GM12878 (cell line): ENCODE results near the gene NECTIN1. TPM values are rescaled to one million over a fixed set of nuclear protein-coding genes. Genes with fewer than 3 reads are reported as not detected.

Experiments used
- ATAC-seq: fragments of 200-7000 bp; cut with Tn5 transposase; 3 replicates; pipeline ENCODE4 v1.9.1; 2020; ENCODE audit warnings: mild to moderate bottlenecking, moderate library complexity
- BruUV-seq: library from RNA; stranded (reverse); fragments of 400-500 nt; replicated peaks from 2 replicates; lab custom pipeline; 2021; lab: Mats Ljungman, UMichigan
- CTCF ChIA-PET: fragments of 300-600 bp; sonication (Branson Sonifier 250); formaldehyde crosslinking; extraction: SDS; loops from one replicate; lab custom pipeline; 2021; ENCODE audit warnings: inconsistent platforms; lab: Yijun Ruan, JAX
- POLR2A ChIA-PET: fragments of 350-600 bp; formaldehyde crosslinking; extraction: SDS; loops from one replicate; lab custom pipeline; 2021; ENCODE audit warnings: inconsistent platforms; lab: Charles Lee
- RAD21 ChIA-PET: fragments of 300-600 bp; sonication (Branson Sonifier 250); formaldehyde crosslinking; loops from one replicate; lab custom pipeline; 2023; ENCODE audit warnings: antibody characterized with exemption; ENCODE audit not compliant: unreplicated experiment; lab: Charles Lee
- SMC1A ChIA-PET: fragments of 300-600 bp; sonication (Branson Sonifier 250); formaldehyde crosslinking; loops from one replicate; lab custom pipeline; 2023; ENCODE audit not compliant: unreplicated experiment, uncharacterized antibody; lab: Charles Lee
- DNase-seq: peaks from one replicate; pipeline ENCODE4 v3.0.0-alpha.2; 2011; ENCODE audit warnings: low read depth, low spot score
- FAIRE-seq: peaks from 3 replicates; lab custom pipeline; 2011; peaks lifted over from hg19 to GRCh38; lab: Jason Lieb, UNC
- H2AFZ ChIP-seq: 2 replicates; pipeline ENCODE4 v1.6.0; 2011; ENCODE audit warnings: low read depth, low read length, control low read depth; ENCODE audit not compliant: control insufficient read depth
- H3K27ac ChIP-seq: 2 replicates; pipeline ENCODE4 v1.5.1; 2011; ENCODE audit warnings: control low read depth; ENCODE audit not compliant: control insufficient read depth, insufficient read depth
- H3K27me3 ChIP-seq, 2 experiments: replicated peaks in 1 of 2; 2 replicates each; pipeline versions ENCODE4 v1.6.0 to v1.6.1; 2011; ENCODE audit warnings: low read length in 1 of 2; ENCODE audit not compliant: control insufficient read depth in 2 of 2, insufficient read depth in 2 of 2
- H3K36me3 ChIP-seq, 2 experiments: 2 replicates each; pipeline ENCODE4 v1.5.1; 2011; ENCODE audit warnings: low read length in 1 of 2; ENCODE audit not compliant: control insufficient read depth in 2 of 2, insufficient read depth in 2 of 2
- H3K4me1 ChIP-seq: 2 replicates; pipeline ENCODE4 v1.6.1; 2011; ENCODE audit warnings: mild to moderate bottlenecking, low read length, moderate library complexity, mixed read lengths; ENCODE audit not compliant: control insufficient read depth, insufficient read depth
- H3K4me2 ChIP-seq: 2 replicates; pipeline ENCODE4 v1.6.0; 2011; ENCODE audit warnings: control low read depth; ENCODE audit not compliant: control insufficient read depth, insufficient read depth
- H3K4me3 ChIP-seq: fragments of 200-600 bp; sonication (generic); 2 replicates; pipeline ENCODE4 v1.5.1; 2016
- H3K79me2 ChIP-seq: 2 replicates; pipeline ENCODE4 v1.6.0; 2011; ENCODE audit warnings: low read length; ENCODE audit not compliant: control insufficient read depth, insufficient read depth
- H3K9ac ChIP-seq: 2 replicates; pipeline ENCODE4 v1.8.0; 2011; ENCODE audit warnings: low read length, control low read depth, mixed read lengths; ENCODE audit not compliant: control insufficient read depth, insufficient read depth
- H3K9me3 ChIP-seq: replicated peaks from 3 replicates; pipeline ENCODE4 v1.5.1; 2011; ENCODE audit warnings: mild to moderate bottlenecking, low read length; ENCODE audit not compliant: control insufficient read depth, insufficient read depth
- H4K20me1 ChIP-seq: 2 replicates; pipeline ENCODE4 v1.6.0; 2011; ENCODE audit not compliant: control insufficient read depth, insufficient read depth
- CREM ChIP-seq: IDR thresholded peaks from 2 replicates; pipeline ENCODE4 v1.6.1; 2014; ENCODE audit warnings: antibody characterized with exemption, low read depth
- EP300 ChIP-seq, 2 experiments: fragments of 150-350 bp in 1 of 2; IDR thresholded peaks; 2 replicates each; pipeline ENCODE4 v1.6.1; 2011 to 2012; ENCODE audit warnings: low read depth in 2 of 2, low read length in 2 of 2, borderline replicate concordance in 1 of 2, improper control_type of control experiment in 1 of 2, inconsistent platforms in 1 of 2; ENCODE audit not compliant: control insufficient read depth in 1 of 2
- IKZF1 ChIP-seq: fragments of 450-650 bp; conservative IDR thresholded peaks from 2 replicates; pipeline ENCODE4 v1.6.1; 2017; ENCODE audit warnings: antibody characterized with exemption, mild to moderate bottlenecking
- MXI1 ChIP-seq: fragments of 150-350 bp; IDR thresholded peaks from 2 replicates; pipeline ENCODE4 v1.6.1; 2011; ENCODE audit warnings: low read depth, mild to moderate bottlenecking, inconsistent platforms, low read length, improper control_type of control experiment
- POLR2AphosphoS5 ChIP-seq: IDR thresholded peaks from 2 replicates; pipeline ENCODE4 v1.6.1; 2011; ENCODE audit warnings: mild to moderate bottlenecking, low read length, inconsistent platforms
- RELA ChIP-seq: fragments of 450-650 bp; IDR thresholded peaks from 2 replicates; pipeline ENCODE4 v1.8.0; 2014; ENCODE audit warnings: borderline replicate concordance; ENCODE audit not compliant: partially characterized antibody
- TCF12 ChIP-seq: IDR thresholded peaks from 2 replicates; pipeline ENCODE4 v1.6.1; 2011; ENCODE audit warnings: low read depth, mild to moderate bottlenecking, low read length
- TCF7 ChIP-seq: IDR thresholded peaks from 2 replicates; pipeline ENCODE4 v1.6.1; 2014; ENCODE audit warnings: antibody characterized with exemption, borderline replicate concordance
- WGBS: methylation state at CpG from one replicate; pipeline ENCODE4 v1.1.6; 2016; ENCODE audit warnings: low lambda C conversion rate; ENCODE audit not compliant: insufficient replicate concordance, insufficient coverage; ENCODE audit errors: missing lambda C conversion rate; 5-methylcytosine and 5-hydroxymethylcytosine counted together
- in situ Hi-C: fragments of 300-500 bp; cut with MboI; formaldehyde crosslinking; loops from 9 replicates; pipeline ENCODE4 v1.14.3; 2018; ENCODE audit warnings: mixed read lengths
- intact Hi-C: fragments of 100-400 bp; cut with micrococcal nuclease; formaldehyde crosslinking; loops from one replicate; pipeline ENCODE4 v1.14.2; 2022; ENCODE audit not compliant: unreplicated experiment
- polyA plus RNA-seq, 11 experiments: library from polyadenylated mRNA; depleted of rRNA in 4 of 11; unstranded in 6 of 11; stranded (reverse) in 5 of 11; fragments of >200 nt; fragmentation: Nextera tagmentation in 4 of 11; fragmentation: Illumina TruSeq in 1 of 11; extraction: Ambion mirVana in 4 of 11; extraction: Trizol in 1 of 11; gene quantifications; 1 replicate in 1 of 11; 2 replicates in 10 of 11; pipeline versions ENCODE4 v1.2.1 to v1.2.3, GENCODE V29; 2011 to 2016; ENCODE audit warnings: inconsistent platforms in 2 of 11, missing spikeins in 2 of 11, low read depth in 1 of 11
- total RNA-seq, 4 experiments: library from RNA; depleted of rRNA in 3 of 4; stranded (reverse); fragments of >200 nt in 3 of 4; fragmentation: Illumina TruSeq in 1 of 4; extraction: Trizol in 1 of 4; gene quantifications; 2 replicates each; pipeline versions ENCODE4 v1.2.1 to v1.2.3, GENCODE V29; 2013 to 2021
- TF ChIP-seq, protein P1 (sequence below): IDR thresholded peaks from 2 replicates; pipeline ENCODE4 v1.6.1; 2012; ENCODE audit warnings: low read depth, low read length, improper control_type of control experiment
- TF ChIP-seq, protein P2 (sequence below): IDR thresholded peaks from 2 replicates; pipeline ENCODE4 v1.6.1; 2012; ENCODE audit warnings: mild to moderate bottlenecking, low read depth, low read length
- TF ChIP-seq, protein P3 (sequence below): fragments of 450-650 bp; IDR thresholded peaks from 2 replicates; pipeline ENCODE4 v1.6.1; 2017; ENCODE audit warnings: mild to moderate bottlenecking
- TF ChIP-seq, protein P4 (sequence below): fragments of 150-350 bp; IDR thresholded peaks from 2 replicates; pipeline ENCODE4 v1.6.1; 2014; ENCODE audit warnings: mild to moderate bottlenecking, low read depth, low read length

The NECTIN1 gene
- total and polyA plus RNA-seq, 10 of the 15 experiments (the other 5 are each of a cell fraction or from before 2014, with no cell fraction given): 0.97 to 9.2 (median 2.3) TPM

DNA sequence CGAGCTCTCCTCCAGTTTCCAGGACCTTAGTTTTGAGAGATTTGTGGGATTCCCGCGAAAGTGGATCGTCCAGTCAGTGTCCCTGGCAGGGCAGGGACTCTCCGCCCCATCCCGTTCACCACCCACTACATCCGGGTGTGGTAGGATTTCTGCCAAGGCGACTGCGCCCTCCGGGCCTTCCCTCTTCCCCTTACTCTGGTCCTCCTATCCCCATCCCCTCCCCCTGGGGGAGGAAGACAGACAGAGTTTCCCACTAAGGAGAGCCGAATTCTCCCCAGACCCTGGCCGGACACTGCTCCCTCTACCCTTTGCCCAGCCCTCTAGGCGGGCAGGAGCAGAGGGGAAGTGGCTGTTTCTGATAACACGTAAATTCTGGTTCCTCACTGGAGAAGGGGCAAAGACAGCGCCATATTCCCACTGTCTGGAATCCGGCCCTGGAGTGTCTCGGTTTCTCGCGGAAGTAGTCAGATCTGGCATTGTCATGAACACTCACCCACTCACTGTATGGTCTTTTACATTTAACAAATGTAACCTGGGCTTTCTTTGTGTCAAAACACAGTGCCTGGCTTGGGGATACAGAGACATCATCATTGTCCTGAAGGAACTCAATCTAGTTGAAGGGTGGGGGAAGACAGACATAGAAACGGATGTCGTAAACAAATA is 1.1 kb upstream of the NECTIN1 start (continued):
- no peak for TF ChIP-seq RELA
- TF ChIP-seq, all 136 proteins: peak for 6

DNA sequence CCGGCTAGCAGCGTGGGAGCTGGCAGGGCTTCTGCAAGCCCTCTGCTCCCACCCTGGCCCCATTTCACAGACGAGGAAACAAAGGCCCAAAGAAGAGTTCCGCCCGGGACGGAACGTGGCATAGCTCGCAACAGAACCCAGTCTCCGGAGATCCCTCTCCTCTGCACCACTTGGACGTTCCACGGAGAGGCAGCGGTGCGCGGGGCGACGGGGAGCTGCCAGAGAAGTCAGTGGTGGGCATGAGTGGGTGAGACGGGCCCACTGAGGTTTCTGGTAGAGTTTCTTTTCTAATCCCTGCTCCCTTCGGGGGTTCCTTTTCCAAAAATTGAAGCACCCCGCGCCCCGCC is 554 bp upstream of the NECTIN1 start:
- peaks cover 0 to 7% of the 10 kb centered on the region in 2 experiments; a peak in 2 of 4 replicates for H3K27me3 ChIP-seq
- H2AFZ ChIP-seq: peak overlapping the region; percentile 95
- no peaks in the 10 kb centered on the region for H4K20me1 ChIP-seq
- peaks cover 24% of the 10 kb centered on the region for H3K4me1 ChIP-seq
- no peak for DNase-seq
- CTCF ChIA-PET: interaction anchor here (0.6 to 10.3 kb wide), 40 partner anchors 8 to 574 kb away, joined by 3 to 214 read pairs (median 4); no protein-coding TSS in a partner anchor
- POLR2A ChIA-PET: interaction anchor here (0.5 to 7.3 kb wide), 11 partner anchors 11 to 880 kb away, joined by 3 to 74 read pairs (median 4); no protein-coding TSS in a partner anchor
- peak overlapping the region; percentile 97 for H3K4me2 ChIP-seq
- no peak overlapping the region for H3K27ac ChIP-seq
- 0% methylated on average over 18 of the region's 21 CpGs for whole genome bisulfite sequencing
- peak overlapping the region; percentile 65 for H3K9ac ChIP-seq
- peak; percentile 45 for ATAC-seq
- H3K9me3 ChIP-seq: no peaks in the 10 kb centered on the region
- H3K36me3 ChIP-seq: no peaks in the 10 kb centered on the region
- intact Hi-C loops (loop anchor here (1.0 to 5.0 kb wide), 3 partner anchors 56 to 247 kb away; no protein-coding TSS in a partner anchor), in situ Hi-C loops (no loop called here)
- peak overlapping the region; percentile 86 for H3K4me3 ChIP-seq
- no peak for FAIRE-seq
- peaks cover 15% of the 10 kb centered on the region for H3K79me2 ChIP-seq
- SMC1A ChIA-PET: interaction anchor here (0.8 to 4.2 kb wide), 13 partner anchors 19 to 379 kb away, joined by 3 to 76 read pairs (median 6); no protein-coding TSS in a partner anchor
- BruUV-seq: no TSS peak
- RAD21 ChIA-PET: interaction anchor here (0.8 to 9.2 kb wide), 24 partner anchors 8 to 379 kb away, joined by 3 to 192 read pairs (median 8); no protein-coding TSS in a partner anchor
- TF ChIP-seq TCF12 (no peak), POLR2AphosphoS5 (no peak), EP300 (IDR thresholded peaks at IDR 0.05; ENCODE audit: borderline replicate concordance in 1 of 2, control insufficient read depth in 1 of 2, low read depth in 2 of 2, low read length in 2 of 2) (no peak), IKZF1 (no peak), MXI1 (no peak), CREM (no peak), TCF7 (no peak)
- TF ChIP-seq, protein P1, sequence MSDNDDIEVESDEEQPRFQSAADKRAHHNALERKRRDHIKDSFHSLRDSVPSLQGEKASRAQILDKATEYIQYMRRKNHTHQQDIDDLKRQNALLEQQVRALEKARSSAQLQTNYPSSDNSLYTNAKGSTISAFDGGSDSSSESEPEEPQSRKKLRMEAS: no peak
- TF ChIP-seq, protein P2, sequence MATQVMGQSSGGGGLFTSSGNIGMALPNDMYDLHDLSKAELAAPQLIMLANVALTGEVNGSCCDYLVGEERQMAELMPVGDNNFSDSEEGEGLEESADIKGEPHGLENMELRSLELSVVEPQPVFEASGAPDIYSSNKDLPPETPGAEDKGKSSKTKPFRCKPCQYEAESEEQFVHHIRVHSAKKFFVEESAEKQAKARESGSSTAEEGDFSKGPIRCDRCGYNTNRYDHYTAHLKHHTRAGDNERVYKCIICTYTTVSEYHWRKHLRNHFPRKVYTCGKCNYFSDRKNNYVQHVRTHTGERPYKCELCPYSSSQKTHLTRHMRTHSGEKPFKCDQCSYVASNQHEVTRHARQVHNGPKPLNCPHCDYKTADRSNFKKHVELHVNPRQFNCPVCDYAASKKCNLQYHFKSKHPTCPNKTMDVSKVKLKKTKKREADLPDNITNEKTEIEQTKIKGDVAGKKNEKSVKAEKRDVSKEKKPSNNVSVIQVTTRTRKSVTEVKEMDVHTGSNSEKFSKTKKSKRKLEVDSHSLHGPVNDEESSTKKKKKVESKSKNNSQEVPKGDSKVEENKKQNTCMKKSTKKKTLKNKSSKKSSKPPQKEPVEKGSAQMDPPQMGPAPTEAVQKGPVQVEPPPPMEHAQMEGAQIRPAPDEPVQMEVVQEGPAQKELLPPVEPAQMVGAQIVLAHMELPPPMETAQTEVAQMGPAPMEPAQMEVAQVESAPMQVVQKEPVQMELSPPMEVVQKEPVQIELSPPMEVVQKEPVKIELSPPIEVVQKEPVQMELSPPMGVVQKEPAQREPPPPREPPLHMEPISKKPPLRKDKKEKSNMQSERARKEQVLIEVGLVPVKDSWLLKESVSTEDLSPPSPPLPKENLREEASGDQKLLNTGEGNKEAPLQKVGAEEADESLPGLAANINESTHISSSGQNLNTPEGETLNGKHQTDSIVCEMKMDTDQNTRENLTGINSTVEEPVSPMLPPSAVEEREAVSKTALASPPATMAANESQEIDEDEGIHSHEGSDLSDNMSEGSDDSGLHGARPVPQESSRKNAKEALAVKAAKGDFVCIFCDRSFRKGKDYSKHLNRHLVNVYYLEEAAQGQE: no peak
- TF ChIP-seq, protein P3, sequence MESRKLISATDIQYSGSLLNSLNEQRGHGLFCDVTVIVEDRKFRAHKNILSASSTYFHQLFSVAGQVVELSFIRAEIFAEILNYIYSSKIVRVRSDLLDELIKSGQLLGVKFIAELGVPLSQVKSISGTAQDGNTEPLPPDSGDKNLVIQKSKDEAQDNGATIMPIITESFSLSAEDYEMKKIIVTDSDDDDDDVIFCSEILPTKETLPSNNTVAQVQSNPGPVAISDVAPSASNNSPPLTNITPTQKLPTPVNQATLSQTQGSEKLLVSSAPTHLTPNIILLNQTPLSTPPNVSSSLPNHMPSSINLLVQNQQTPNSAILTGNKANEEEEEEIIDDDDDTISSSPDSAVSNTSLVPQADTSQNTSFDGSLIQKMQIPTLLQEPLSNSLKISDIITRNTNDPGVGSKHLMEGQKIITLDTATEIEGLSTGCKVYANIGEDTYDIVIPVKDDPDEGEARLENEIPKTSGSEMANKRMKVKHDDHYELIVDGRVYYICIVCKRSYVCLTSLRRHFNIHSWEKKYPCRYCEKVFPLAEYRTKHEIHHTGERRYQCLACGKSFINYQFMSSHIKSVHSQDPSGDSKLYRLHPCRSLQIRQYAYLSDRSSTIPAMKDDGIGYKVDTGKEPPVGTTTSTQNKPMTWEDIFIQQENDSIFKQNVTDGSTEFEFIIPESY: no peak
- TF ChIP-seq, protein P4, sequence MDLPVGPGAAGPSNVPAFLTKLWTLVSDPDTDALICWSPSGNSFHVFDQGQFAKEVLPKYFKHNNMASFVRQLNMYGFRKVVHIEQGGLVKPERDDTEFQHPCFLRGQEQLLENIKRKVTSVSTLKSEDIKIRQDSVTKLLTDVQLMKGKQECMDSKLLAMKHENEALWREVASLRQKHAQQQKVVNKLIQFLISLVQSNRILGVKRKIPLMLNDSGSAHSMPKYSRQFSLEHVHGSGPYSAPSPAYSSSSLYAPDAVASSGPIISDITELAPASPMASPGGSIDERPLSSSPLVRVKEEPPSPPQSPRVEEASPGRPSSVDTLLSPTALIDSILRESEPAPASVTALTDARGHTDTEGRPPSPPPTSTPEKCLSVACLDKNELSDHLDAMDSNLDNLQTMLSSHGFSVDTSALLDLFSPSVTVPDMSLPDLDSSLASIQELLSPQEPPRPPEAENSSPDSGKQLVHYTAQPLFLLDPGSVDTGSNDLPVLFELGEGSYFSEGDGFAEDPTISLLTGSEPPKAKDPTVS: no peak
